ENCODE measurements around the gene RSRP1. TPM values are rescaled to one million over a fixed set of nuclear protein-coding genes. Genes with fewer than 3 reads are reported as not detected.

RSRP1 gene
- total and polyA plus RNA-seq, 4 experiments from 2014 or later, result 33.1 to 494 (median 264) TPM

Other genes starting within 250 kb of the RSRP1 start
- gene SYF2, start 15.0 kb downstream of the RSRP1 start, total RNA-seq, result 10 to 100 TPM; 64.3 to 66.8 TPM
- gene SYF2, start 15.0 kb downstream of the RSRP1 start, polyA plus RNA-seq, result 100 to 1,000 TPM in 1 of 2 donors, 10 to 100 TPM in 1; 82.9 to 111 TPM
- gene RHD, start 25.1 kb upstream of the RSRP1 start, total RNA-seq, result under 1 TPM in 1 of 2 experiments, not detected in 1; 0.15 TPM
- gene RHD, start 25.1 kb upstream of the RSRP1 start, polyA plus RNA-seq, result under 1 TPM; 0.13 to 0.44 TPM
- 10 to 100 TPM; 90.9 to 95.3 TPM for gene TMEM50A, start 90.9 kb upstream of the RSRP1 start, total RNA-seq
- 100 to 1,000 TPM; 192 to 280 TPM for gene TMEM50A, start 90.9 kb upstream of the RSRP1 start, polyA plus RNA-seq
- not detected for gene RHCE, start 173.4 kb upstream of the RSRP1 start, total RNA-seq
- under 1 TPM; 0.31 to 0.61 TPM for gene RHCE, start 173.4 kb upstream of the RSRP1 start, polyA plus RNA-seq
- gene MACO1, start 183.4 kb upstream of the RSRP1 start, total RNA-seq, result 10 to 100 TPM; 20.6 TPM
- 1 to 10 TPM; 3.1 to 8.4 TPM for gene MACO1, start 183.4 kb upstream of the RSRP1 start, polyA plus RNA-seq